Hair follicular keratinocyte (primary cell): ENCODE data around the gene CSNK2A2. TPM values are rescaled to one million over a fixed set of nuclear protein-coding genes. Genes with fewer than 3 reads are reported as not detected.

Experiments used
- total RNA-seq: library from RNA; depleted of rRNA; stranded (reverse); fragments of >200 nt; gene quantifications from 2 replicates; pipeline ENCODE4 v1.2.3, GENCODE V29; 2015

The CSNK2A2 gene
- total RNA-seq = 22.7 and 30.5 TPM in 2 replicates

DNA sequence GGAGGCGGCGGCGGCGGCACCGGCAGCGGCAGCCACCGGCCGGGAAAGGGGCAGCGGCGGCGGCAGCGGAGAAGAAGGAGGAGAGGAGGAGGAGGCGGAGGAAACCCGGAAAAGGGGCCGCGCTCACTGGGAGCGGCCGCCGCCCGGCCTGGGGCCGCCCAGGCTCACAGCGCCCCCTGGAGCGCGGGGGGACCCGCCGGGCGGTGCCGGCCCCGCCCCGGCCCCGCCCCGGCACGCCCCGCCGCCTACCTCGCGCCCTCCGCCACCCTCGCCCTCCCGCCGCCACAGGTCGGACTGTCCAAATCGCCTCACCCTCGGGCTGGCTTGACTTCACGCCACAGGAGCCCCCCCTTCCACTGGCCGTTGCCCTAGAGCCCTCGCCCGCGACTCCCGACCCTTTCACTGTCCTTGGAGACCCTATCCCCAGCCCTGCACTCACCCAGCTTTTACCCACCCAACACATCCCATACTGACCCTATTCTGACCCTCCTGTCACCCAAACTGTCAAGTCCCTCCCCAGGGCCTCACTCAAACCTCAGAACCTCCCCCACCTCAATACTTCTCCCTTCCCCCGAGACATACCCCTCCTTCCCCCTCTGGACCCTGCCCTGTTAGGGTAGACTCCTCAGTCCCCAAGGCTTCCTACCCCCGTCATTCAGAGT is at the start of gene CSNK2A2:
Gene CSNK2A2 (minus strand): TSS at position 85 of the 662 bp plus-strand sequence. CDS start 370 bp downstream, outside the sequence.

DNA sequence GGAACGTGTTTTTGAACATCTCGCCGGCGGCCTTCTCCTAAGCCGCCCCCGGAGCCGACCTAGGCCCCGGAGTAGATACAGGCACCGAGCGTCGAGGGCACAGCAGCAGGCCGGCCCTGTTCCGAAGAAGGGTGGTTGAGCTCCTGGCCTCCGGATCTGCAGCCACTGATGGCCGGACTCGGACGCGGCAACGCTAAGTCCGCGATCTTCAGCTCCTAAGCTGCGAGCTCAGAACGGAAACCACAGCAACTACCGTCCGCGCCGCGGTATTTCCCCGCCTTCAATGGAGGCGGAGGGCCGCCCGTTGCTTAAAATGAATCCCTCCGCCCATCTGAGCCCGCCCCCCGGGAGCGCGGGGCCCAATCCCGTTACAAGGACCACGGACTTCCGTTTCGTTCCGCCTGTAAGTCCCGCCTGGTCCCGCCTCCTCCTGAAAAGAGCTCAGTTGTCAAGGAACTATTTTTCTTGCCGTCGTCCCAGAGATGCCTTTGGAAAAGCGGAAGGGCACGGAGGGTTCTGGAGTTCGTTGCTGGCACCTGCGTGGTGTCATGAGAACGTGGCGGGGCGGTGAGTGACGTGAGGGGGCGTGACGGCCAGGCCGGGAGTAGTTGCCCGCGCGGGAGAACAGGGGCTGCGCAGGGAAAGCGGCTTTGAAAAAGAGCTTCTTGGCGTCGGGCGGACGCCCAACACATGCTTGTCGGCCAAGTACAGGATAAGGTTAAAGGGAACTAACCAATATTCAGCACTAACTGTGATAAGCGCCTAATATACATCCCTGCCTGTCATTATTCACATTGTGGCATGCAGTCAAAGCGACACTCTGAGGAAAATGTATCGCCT is 68.6 kb downstream of the CSNK2A2 start, which contains the start of gene CFAP20:
Gene CFAP20 (minus strand): TSS at position 285 of the 840 bp plus-strand sequence. CDS start 266 bp downstream, at position 19.

Other genes starting within 250 kb of the CSNK2A2 start
- 2.7 and 3.5 TPM in 2 replicates for gene CNGB1, start 227.0 kb downstream of the CSNK2A2 start, total RNA-seq
- 2.7 and 5.2 TPM in 2 replicates for gene ZNF319, start 197.4 kb downstream of the CSNK2A2 start, total RNA-seq
- 33.3 and 41.3 TPM in 2 replicates for gene USB1, start 196.7 kb downstream of the CSNK2A2 start, total RNA-seq
- 9.1 and 9.5 TPM in 2 replicates for gene MMP15, start 172.4 kb downstream of the CSNK2A2 start, total RNA-seq
- 41.6 and 49.0 TPM in 2 replicates for gene CFAP20, start 68.7 kb downstream of the CSNK2A2 start, total RNA-seq
- gene PRSS54, start 96.9 kb upstream of the CSNK2A2 start, total RNA-seq = not detected in 2 replicates
- 4.9 and 13.0 TPM in 2 replicates for gene GINS3, start 194.4 kb upstream of the CSNK2A2 start, total RNA-seq